Heart left ventricle (tissue), 16 donors: ENCODE measurements around the gene KSR2. TPM values are rescaled to one million over a fixed set of nuclear protein-coding genes. Genes with fewer than 3 reads are reported as not detected.

Source experiments
- ATAC-seq, 4 donors: fragments of 200-7000 bp; cut with Tn5 transposase; one replicate each; pipeline ENCODE4 v1.9.1; 2020 to 2022; ENCODE audit warnings: moderate library complexity in 4 of 4, mild to moderate bottlenecking in 3 of 4, moderate number of reproducible peaks in 1 of 4
- DNase-seq, 5 donors: peaks; one replicate each; pipeline ENCODE4 v3.0.0-alpha.2; 2020
- H3K27ac ChIP-seq, 12 donors: fragments of 200-600 bp; sonication (generic) in 4 of 12; one replicate each; pipeline versions ENCODE4 v1.5.0 to v1.8.0; 2016 to 2022; ENCODE audit warnings: mild to moderate bottlenecking in 2 of 12
- H3K27me3 ChIP-seq, 9 donors: fragments of 200-600 bp; sonication (generic) in 2 of 9; one replicate each; pipeline versions ENCODE4 v1.5.1 to v1.8.0; 2016 to 2022; ENCODE audit warnings: mild to moderate bottlenecking in 3 of 9
- H3K36me3 ChIP-seq, 9 donors: fragments of 200-600 bp; sonication (generic) in 2 of 9; one replicate each; pipeline versions ENCODE4 v1.5.0 to v1.8.0; 2018 to 2022; ENCODE audit warnings: mild to moderate bottlenecking in 2 of 9
- H3K4me1 ChIP-seq, 12 donors: fragments of 200-600 bp; sonication (generic) in 4 of 12; one replicate each; pipeline versions ENCODE4 v1.5.0 to v1.8.0; 2016 to 2022; ENCODE audit warnings: mild to moderate bottlenecking in 3 of 12
- H3K4me3 ChIP-seq, 12 donors: fragments of 200-600 bp; sonication (generic) in 4 of 12; one replicate each; pipeline versions ENCODE4 v1.5.0 to v1.8.0; 2017 to 2022; ENCODE audit warnings: mild to moderate bottlenecking in 9 of 12, moderate library complexity in 4 of 12
- H3K9me3 ChIP-seq, 12 donors: fragments of 200-600 bp; sonication (generic) in 4 of 12; one replicate each; pipeline versions ENCODE4 v1.5.0 to v1.8.0; 2016 to 2022; ENCODE audit warnings: mild to moderate bottlenecking in 1 of 12
- POLR2A ChIP-seq, 2 donors: fragments of 450-650 bp; IDR thresholded peaks; one replicate each; pipeline ENCODE4 v1.6.1; 2017; ENCODE audit warnings: antibody characterized with exemption in 2 of 2, mild to moderate bottlenecking in 2 of 2, moderate library complexity in 2 of 2
- WGBS, 4 donors: extraction: QIAGEN DNeasy Blood & Tissue Kit in 2 of 4; methylation state at CpG; one replicate each; pipeline versions ENCODE4 v1.1.5 to v1.1.7; 2013 to 2018; 5-methylcytosine and 5-hydroxymethylcytosine counted together
- intact Hi-C, 10 donors: fragments of 100-400 bp; cut with DNase I; formaldehyde crosslinking; loops; one replicate each; pipeline versions ENCODE4 v1.11.1 to v1.14.2; 2022
- polyA plus RNA-seq, 2 donors: library from polyadenylated mRNA; stranded (reverse); fragments of 200-250 nt; gene quantifications; one replicate each; pipeline ENCODE4 v1.2.3, GENCODE V29; 2013
- total RNA-seq, 9 donors: library from RNA; depleted of rRNA in 2 of 9; stranded (reverse); fragments of >200 nt in 2 of 9; fragmentation: NEBNext Ultra II Directional in 3 of 9; extraction: Animal tissue kit (Norgen Biotek cat#: 25700) in 3 of 9; gene quantifications; one replicate each; pipeline versions ENCODE4 v1.1.0 to v1.2.4, GENCODE V29; 2016 to 2023
- TF ChIP-seq, protein P1 (sequence below), 12 donors: fragments of 200-600 bp; sonication (generic) in 4 of 12; IDR thresholded peaks; one replicate each; pipeline versions ENCODE4 v1.5.0 to v1.8.0; 2018 to 2022; ENCODE audit warnings: antibody characterized with exemption in 12 of 12, mild to moderate bottlenecking in 5 of 12
- donor health status: ischemic (EF 13 %, LVEDD 7.1; RV severe dilation, severe dysfunction).
- donor health status: healthy with polysubstance abuse.
- donor health status: DM: no; HTN: yes; CAD: no.
- donor health status: DM: no; HTN: no; CAD: no.
- donor health status: ischemic (EF 25% LVEDD 6.9; RV normal size, moderate dysfunction).
- donor health status: ischemic (EF 25% LVEDD 5.7; RV mildly dilated, moderate dysfunction).
- donor health status: healthy.
- donor health status: DM: yes; HTN: yes; CAD: no.
- donor health status: ischemic (EF 35%, LVEDD 5.7; RV mildly dilated, moderate dysfunction).
- donor health status: nonischemic (EF 11% LVEDD 7.7; RV severe dilation, severe dysfunction).
- donor health status: DM: yes; HTN: yes; CAD: no.
- donor health status: PGD.
- donor health status: ischemic (EF 29% LVEDD 5.4; RV normal size, mild dysfunction).
- donor health status: nonischemic (EF 23%, LVEDD 6.1; RV moderate dilation, normal function).

Gene KSR2
- total and polyA plus RNA-seq, 11 donors: under 0.01 to 0.02 (median 0.02) TPM; not detected in 8

DNA sequence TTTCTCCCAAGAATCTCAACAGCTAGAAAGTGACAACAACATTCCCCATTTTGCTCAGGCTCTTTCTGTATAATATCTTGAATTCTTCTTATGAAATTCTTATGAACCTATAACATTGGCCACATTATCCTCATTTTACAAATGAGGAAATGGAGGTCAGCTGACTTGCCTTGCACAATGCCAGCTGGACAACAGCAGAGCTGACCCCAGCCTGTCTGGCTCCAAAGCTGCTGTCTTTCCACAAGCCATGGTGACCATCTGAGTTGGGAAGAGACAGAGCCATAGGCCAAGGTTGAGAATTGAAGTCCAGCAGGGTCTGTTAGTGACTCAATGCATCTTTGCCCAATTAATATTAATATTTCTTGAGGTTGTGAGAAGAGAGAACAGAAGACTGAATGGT is 87.3 kb downstream of the KSR2 start:
- ATAC-seq: no peak
- intact Hi-C loops: no loop called here
- no peak overlapping the region for H3K4me3 ChIP-seq
- H3K36me3 ChIP-seq: no peaks in the 10 kb centered on the region
- peaks cover 0 to 27% (median 15%) of the 10 kb centered on the region in 9 donors for H3K27me3 ChIP-seq
- TF ChIP-seq, protein P1, sequence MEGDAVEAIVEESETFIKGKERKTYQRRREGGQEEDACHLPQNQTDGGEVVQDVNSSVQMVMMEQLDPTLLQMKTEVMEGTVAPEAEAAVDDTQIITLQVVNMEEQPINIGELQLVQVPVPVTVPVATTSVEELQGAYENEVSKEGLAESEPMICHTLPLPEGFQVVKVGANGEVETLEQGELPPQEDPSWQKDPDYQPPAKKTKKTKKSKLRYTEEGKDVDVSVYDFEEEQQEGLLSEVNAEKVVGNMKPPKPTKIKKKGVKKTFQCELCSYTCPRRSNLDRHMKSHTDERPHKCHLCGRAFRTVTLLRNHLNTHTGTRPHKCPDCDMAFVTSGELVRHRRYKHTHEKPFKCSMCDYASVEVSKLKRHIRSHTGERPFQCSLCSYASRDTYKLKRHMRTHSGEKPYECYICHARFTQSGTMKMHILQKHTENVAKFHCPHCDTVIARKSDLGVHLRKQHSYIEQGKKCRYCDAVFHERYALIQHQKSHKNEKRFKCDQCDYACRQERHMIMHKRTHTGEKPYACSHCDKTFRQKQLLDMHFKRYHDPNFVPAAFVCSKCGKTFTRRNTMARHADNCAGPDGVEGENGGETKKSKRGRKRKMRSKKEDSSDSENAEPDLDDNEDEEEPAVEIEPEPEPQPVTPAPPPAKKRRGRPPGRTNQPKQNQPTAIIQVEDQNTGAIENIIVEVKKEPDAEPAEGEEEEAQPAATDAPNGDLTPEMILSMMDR (IDR thresholded peaks at IDR 0.05): no peak
- no peak for TF ChIP-seq POLR2A (IDR thresholded peaks at IDR 0.05)
- no peak overlapping the region for H3K27ac ChIP-seq
- H3K4me1 ChIP-seq: no peaks in the 10 kb centered on the region
- no peak for DNase-seq
- no peaks in the 10 kb centered on the region for H3K9me3 ChIP-seq

DNA sequence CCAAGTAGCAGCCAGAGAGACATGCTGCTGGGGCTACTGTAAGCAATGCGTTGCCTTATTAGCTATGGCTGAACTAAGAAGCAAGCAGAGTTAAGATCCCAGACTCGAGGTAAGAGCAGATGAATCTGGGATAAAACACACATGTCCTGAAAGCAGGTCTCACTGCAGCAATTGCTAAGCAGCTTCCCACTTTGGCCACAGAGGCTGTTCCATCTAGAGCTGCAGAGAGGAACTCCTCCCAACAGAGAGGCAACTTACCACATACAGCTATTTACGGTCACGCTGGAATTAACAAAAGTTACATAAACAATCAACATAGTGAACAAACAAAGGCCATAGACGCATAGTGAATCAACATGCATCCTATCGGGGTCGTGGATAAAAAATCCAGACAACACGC is 90.2 kb downstream of the KSR2 start:
- Histone ChIP-seq H3K4me1 (peaks cover 0 to 5% (median 0%) of the 10 kb centered on the region in 12 donors), H3K27ac (no peak overlapping the region), H3K4me3 (no peak overlapping the region), H3K27me3 (peaks cover 0 to 40% (median 21%) of the 10 kb centered on the region in 9 donors), H3K9me3 (no peaks in the 10 kb centered on the region), H3K36me3 (no peaks in the 10 kb centered on the region)
- DNase-seq: no peak
- TF ChIP-seq, protein P1 (IDR thresholded peaks at IDR 0.05): no peak
- TF ChIP-seq POLR2A (IDR thresholded peaks at IDR 0.05): no peak
- WGBS, 4 donors: 48 to 57% (median 50%) methylated on average over 8 of the region's 8 CpGs
- intact Hi-C loops: loop anchor here (5.0 to 10.0 kb wide), 7 partner anchors 136 to 496 kb away; partner anchors contain the start of genes TAOK3 (in 4 of the 10), SUDS3 (in 3 of the 10), PEBP1 (in 1 of the 10) and RFC5 (in 1 of the 10)
- ATAC-seq: no peak

DNA sequence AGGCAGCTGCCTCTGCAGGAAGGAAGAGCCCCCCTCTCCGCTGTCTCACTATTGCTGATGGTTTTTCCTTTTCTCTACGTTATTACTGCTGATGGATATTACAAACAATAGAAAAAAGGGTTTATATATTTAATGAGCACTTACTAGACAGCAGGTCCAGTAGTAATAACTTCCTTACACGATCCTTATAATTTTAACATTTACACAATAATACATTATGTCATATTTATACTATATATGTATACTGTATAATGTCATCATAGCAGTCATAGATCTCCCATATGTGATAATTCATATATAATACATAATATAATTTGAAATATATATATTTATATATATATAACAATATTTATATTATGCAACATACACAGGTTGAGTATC is 92.4 kb downstream of the KSR2 start:
- 35 to 59% (median 53%) methylated on average over 3 of the region's 3 CpGs for WGBS, 4 donors
- Histone ChIP-seq H3K9me3 (no peaks in the 10 kb centered on the region), H3K27ac (no peak overlapping the region), H3K4me1 (peaks cover 0 to 5% (median 0%) of the 10 kb centered on the region in 12 donors), H3K27me3 (peaks cover 0 to 40% (median 17%) of the 10 kb centered on the region in 9 donors), H3K36me3 (no peaks in the 10 kb centered on the region), H3K4me3 (no peak overlapping the region)
- DNase-seq (no peak), ATAC-seq (no peak)
- intact Hi-C loops: loop anchor here (5.0 to 10.0 kb wide), 7 partner anchors 138 to 498 kb away; partner anchors contain the start of genes TAOK3 (in 4 of the 10), SUDS3 (in 3 of the 10), PEBP1 (in 1 of the 10) and RFC5 (in 1 of the 10)
- TF ChIP-seq, protein P1 (IDR thresholded peaks at IDR 0.05): no peak
- TF ChIP-seq POLR2A (IDR thresholded peaks at IDR 0.05): no peak

DNA sequence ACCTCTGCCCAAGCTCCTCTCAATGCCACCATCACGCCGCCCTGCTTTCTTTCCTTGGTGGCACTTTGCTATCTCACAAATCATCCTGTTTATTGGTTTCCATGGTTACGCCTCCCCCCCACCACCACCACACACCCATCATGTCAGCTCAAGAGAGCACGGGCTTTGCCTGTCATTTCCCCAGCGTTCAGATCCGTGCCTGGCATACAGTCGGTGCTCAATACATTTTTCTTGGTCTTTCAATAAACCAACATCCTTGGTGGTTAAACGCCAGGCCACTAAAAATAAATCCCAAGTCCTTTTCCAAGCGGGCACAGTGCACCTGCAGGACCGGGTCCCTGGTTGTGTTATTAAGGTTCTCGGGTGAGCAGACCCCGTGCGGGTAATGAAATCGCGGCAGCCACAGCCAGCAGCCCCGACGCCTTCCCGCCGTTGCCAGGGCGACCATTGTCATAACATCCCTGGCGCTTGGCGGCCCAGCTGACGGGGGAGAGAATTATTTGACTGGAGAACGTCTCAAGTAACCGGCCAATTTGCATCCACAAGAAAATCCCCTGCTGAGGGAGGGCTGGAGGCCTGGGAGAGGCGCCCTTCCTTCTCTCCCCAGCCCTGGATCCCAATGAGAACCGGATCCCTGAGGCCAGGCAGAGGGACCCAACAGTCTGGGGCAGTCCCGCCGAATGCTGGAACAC is 92.9 kb downstream of the KSR2 start:
- DNase-seq (no peak), ATAC-seq (peak in 1 of 4 donors; percentile 33)
- 14 to 17% (median 15%) methylated on average over 29 of the region's 29 CpGs for WGBS, 4 donors
- intact Hi-C loops: loop anchor here (1.0 to 10.0 kb wide), 8 partner anchors 139 to 499 kb away; partner anchors contain the start of genes TAOK3 (in 4 of the 10), SUDS3 (in 3 of the 10), RFC5 (in 2 of the 10) and PEBP1 (in 1 of the 10)
- peaks cover 0 to 5% (median 0%) of the 10 kb centered on the region in 12 donors for H3K4me1 ChIP-seq
- peaks cover 0 to 40% (median 17%) of the 10 kb centered on the region in 9 donors for H3K27me3 ChIP-seq
- no peak overlapping the region for H3K4me3 ChIP-seq
- TF ChIP-seq POLR2A (IDR thresholded peaks at IDR 0.05): no peak
- TF ChIP-seq, protein P1 (IDR thresholded peaks at IDR 0.05): no peak
- H3K36me3 ChIP-seq: no peaks in the 10 kb centered on the region
- H3K27ac ChIP-seq: no peak overlapping the region
- H3K9me3 ChIP-seq: no peaks in the 10 kb centered on the region
